HG03439 (cell line): ENCODE results near the gene XKR7.
"Not testable (repeated sequence)": the region's sequence is repeated elsewhere in the genome, so short reads cannot be mapped to it uniquely, and the experiment has no call there.

Experiments
- ATAC-seq: cut with Tn5 transposase; IDR thresholded peaks from one replicate; pipeline ENCODE4 v1.9.1; 2021; ENCODE audit warnings: mild to moderate bottlenecking, moderate library complexity; ENCODE audit not compliant: unreplicated experiment

The XKR7 gene

GRCh38 chr20:32010666-32011065, 42.7 kb downstream of the XKR7 start:
- ATAC-seq: no peak

GRCh38 chr20:32012159-32012688, 44.3 kb downstream of the XKR7 start:
- no peak for ATAC-seq

GRCh38 chr20:32013326-32013725, 45.4 kb downstream of the XKR7 start:
- ATAC-seq: no peak

- no peak for ATAC-seq
These were observed 49.8 kb downstream of the XKR7 start for GRCh38 chr20:32017711-32018251.

GRCh38 chr20:32018269-32019155, 50.6 kb downstream of the XKR7 start:
- ATAC-seq: no peak

GRCh38 chr20:32019156-32019510, 51.2 kb downstream of the XKR7 start:
- ATAC-seq: no peak

- no peak for ATAC-seq
These were observed 51.9 kb downstream of the XKR7 start for GRCh38 chr20:32019563-32020463.

GRCh38 chr20:32021091-32021490, 53.1 kb downstream of the XKR7 start:
- ATAC-seq: no peak

GRCh38 chr20:32024683-32025295, 56.8 kb downstream of the XKR7 start:
- ATAC-seq: no peak

- ATAC-seq: no peak
These were observed 59.7 kb downstream of the XKR7 start for GRCh38 chr20:32027643-32028042.

- no peak for ATAC-seq
These were observed 60.9 kb downstream of the XKR7 start for GRCh38 chr20:32028647-32029372.

- ATAC-seq: no peak
These were observed 61.6 kb downstream of the XKR7 start for GRCh38 chr20:32029561-32029960.

GRCh38 chr20:32031007-32031958, 63.3 kb downstream of the XKR7 start:
- no peak for ATAC-seq

GRCh38 chr20:32033316-32033715, 65.4 kb downstream of the XKR7 start:
- ATAC-seq: no peak

GRCh38 chr20:32033721-32034120, 65.8 kb downstream of the XKR7 start:
- ATAC-seq: not testable (repeated sequence)

GRCh38 chr20:32034581-32035425, 66.9 kb downstream of the XKR7 start:
- no peak for ATAC-seq

GRCh38 chr20:32035426-32035779, 67.5 kb downstream of the XKR7 start:
- no peak for ATAC-seq

GRCh38 chr20:32036252-32036651, 68.3 kb downstream of the XKR7 start:
- no peak for ATAC-seq
